GM21367 (cell line): ENCODE data around the gene SPTBN1.
"Not testable (repeated sequence)": the region's sequence is repeated elsewhere in the genome, so short reads cannot be mapped to it uniquely, and the experiment has no call there.

ENCODE experiments used
- ATAC-seq: cut with Tn5 transposase; IDR thresholded peaks from one replicate; pipeline ENCODE4 v1.9.1; 2021; ENCODE audit not compliant: unreplicated experiment

SPTBN1 gene

DNA sequence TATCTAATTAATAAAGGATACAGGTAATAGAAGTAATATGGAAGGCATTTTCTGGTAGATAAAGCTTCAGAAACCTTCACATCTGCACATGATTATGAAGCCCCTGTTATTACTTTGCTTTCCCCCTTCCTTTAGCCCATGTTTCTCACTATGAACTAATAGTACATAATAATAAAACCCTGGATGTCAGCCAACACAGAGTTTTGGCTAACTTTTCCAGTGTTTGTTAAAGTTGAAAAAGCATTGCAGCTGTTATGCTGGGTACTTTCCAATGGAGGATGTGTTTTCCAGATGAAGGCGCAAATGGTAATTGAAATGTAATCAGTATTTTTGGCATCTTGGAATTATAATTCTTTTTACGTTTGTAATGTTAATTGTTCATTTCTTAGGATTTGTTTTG lies 43.5 kb downstream of the SPTBN1 start:
- ATAC-seq = no peak

DNA sequence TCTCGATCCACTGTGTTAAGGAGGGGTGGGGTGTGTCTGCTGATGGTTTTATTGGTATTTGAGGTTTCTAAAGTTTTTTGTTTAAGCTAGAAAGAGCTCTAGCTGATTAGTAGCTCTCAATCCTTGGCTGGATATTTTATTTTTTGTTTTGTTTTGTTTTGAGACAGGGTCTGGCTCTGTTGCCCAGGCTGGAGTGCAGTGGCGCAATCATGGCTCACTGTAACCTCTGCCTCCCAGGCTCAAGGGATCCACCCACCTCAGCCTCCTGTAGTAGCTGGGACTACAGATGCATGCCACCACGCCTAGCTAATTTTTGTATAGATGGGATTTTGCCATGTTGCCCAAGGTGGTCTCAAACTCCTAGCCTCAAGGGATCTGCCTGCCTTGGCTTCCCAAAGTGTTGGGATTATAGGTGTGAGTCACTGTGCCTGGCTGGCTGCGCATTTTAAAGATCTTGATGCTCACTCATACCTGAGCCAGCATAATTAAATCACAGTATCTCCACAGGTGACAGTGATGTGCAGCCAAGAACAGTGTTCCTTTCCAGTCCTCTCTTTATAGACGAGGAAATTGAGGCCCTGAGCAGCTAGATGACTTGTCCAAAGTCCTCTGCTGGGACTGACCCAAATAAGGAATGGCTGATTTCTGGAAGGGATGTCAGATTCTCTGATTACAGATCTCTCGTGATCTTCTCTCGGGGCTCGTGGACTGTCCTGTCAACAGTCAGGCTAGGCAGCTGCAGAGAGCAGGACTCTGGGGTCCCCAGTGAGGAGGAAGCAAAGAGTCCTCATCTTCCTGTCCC lies 44.5 kb downstream of the SPTBN1 start:
- no peak for ATAC-seq

DNA sequence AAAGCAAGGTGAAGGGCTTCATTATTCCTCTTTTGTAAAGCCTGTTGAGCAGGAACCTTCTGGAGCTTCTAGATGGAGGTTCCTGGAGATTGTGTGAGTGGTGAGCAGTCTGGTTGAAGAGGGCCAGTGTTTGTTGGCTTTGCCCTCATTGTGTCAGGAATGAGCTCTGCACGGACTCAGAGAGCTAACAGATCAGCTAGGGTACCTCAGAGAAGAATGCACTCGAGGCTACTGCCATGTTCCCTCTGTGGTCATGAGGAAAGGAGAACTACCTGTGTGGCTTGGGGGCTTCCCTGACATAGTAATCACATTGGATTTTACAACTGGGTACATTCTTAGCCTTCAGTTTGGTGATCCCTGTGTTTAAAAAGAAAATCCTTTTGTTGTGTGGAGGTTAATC lies 46.6 kb downstream of the SPTBN1 start:
- no peak for ATAC-seq

DNA sequence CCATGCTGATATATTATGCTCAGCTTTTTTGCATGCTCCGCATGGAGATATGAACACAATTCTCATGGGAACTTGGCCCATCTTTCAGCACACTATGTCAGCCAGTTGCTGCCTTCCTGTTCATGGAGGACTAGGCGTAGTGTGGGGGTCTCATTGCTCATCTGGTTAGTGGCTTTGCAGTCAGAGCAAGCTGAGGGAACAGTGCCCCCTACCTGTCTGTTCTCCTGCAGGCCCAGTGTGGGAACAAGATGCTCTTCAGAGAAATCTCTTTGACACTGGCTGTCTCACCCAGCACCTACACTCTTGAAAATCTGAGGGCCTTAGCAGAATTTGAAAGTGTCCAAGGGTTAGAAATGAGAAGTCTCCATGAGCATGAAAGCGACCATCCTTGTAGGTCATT lies 47.1 kb downstream of the SPTBN1 start:
- no peak for ATAC-seq

DNA sequence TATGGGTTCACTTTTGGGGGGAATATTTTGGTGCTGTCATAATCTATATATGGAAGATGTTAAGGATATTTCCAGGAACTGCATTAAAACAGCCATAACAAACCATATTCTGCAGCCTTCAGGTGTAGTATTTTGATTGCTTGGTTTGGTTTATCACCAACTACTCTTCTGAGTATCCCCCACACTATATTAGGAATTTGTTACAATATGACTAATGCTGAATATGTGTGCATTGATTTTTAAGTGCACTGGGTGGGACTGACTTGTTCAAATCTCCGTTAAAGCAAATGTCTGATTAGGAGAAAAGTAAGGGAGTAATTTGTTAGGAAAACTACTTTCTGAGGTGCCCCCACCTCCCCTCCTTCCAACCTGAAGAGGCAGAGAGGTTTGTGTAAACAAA lies 47.7 kb downstream of the SPTBN1 start:
- ATAC-seq = no peak

DNA sequence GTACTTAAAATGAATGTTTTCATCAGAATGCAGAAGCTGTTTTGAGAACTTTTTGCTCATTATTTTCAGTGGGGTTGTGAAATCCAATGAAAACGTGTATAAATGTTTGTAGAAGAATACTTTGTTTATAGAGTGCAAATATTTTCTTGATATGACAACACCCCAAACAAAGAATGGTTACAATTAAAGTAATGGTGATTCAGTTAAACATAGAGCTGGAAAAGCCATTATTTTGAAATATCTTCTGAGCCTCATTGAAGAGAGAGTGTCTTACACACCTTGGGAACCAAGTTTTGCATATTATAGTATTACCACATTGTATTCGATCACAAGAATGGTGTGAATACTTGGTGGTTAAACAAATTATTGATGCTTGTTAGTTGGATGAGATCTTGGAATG lies 48.7 kb downstream of the SPTBN1 start:
- no peak for ATAC-seq

DNA sequence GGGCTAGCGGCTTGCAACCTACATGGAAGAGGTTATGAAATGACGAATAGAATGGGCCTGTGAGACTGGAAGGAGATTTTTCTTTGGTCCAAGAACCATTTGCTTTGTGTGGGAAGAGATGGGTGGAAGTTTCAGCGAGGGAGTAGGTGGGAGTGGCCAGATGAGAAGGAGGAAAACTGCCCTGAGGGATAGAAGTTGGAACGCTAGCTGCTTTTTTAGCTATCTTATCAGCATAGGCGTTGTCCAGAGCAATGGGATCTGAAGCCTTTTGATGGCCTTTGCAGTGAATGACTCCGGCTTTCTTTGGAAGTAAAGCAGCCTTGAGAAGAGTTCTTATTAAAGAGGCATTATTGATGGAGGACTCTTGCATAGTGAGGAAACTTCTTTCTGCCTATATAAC lies 52.4 kb downstream of the SPTBN1 start:
- no peak for ATAC-seq

DNA sequence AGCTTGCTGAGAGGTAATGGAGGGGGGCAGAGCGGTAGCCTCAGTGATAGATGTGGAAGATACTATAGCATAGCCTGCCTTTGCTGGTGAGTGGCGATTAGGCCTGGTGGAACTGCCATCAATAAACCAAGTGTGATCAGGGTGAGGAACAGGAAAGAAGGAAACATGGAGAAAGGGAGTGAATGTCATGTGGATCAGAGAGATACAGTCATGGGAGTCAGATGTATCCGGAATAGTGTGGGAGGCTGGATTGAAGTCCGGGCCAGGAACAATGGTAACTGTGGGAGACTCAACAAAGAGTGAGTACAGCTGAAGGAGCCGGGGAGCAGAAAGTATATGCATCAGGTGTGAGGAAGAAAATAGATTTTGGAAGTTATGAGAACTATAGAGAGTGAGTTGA lies 52.9 kb downstream of the SPTBN1 start:
- ATAC-seq = not testable (repeated sequence)

DNA sequence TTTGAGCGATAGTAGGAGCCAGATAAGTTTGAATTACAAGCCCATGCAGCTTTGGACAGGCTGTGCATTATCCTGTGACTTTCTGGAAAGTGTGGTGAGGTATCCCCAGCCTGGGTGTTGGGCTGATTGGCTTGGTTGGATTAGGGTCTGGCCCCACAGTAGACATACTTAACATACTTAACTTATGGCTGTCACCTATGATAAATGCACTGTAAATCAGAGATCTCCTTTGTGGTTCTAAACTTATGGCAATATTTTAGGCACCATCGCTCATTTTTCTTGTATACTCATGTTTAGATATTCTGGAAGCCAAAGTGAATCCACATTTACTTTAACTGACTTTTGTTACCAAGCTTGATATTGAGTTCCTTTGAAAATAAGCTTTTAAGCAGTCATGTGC lies 54.8 kb downstream of the SPTBN1 start:
- no peak for ATAC-seq

DNA sequence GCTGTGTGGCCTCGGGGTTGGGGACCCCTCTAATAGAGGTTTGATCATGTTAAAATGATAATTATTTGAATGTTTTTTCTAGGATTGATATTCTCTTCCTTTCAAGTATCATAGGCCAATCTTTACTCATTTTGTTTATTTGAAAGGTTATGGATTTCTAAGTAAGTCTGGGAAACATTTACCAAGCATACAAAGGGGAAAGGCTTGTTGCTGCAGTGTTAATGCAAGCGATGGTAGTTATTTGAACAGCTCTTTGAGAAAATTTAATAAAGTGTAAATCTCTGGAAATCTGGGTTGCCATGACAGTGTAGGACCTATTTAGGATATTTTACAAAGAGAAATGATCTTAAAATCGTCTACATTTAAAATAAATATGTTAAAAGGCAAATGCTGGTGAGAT lies 56.1 kb downstream of the SPTBN1 start:
- ATAC-seq = no peak

DNA sequence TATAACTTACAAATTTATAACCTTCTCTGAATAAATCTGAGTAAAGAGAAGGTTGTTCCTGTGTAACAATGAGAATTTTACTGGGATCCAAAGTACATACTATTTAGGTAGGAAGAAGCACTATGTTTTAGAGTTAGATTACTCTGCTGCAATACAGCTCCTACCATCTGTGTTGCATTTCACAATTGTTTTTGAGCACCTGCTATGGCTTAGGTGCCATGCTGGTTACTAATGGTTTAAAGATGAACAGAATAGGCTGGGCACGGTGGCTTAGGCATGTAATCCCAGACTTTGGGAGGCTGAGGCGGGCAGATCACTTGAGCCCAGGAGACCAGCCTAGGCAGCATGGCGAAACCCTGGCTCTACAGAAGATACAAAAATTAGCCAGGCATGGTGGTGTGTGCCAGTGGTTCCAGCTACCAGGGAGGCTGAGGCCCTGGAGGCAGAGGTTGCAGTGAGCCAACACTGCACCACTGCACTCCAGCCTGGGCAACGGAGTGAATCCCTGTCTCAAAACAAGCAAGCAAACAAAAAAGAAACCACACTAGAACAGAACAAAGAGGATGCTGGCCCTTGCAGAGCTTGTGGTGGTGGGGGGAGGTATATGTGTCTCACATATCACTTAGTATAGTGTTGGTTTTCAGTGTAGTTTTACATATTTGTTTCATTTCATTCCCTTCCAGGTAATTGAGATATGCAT lies 56.7 kb downstream of the SPTBN1 start:
- no peak for ATAC-seq

DNA sequence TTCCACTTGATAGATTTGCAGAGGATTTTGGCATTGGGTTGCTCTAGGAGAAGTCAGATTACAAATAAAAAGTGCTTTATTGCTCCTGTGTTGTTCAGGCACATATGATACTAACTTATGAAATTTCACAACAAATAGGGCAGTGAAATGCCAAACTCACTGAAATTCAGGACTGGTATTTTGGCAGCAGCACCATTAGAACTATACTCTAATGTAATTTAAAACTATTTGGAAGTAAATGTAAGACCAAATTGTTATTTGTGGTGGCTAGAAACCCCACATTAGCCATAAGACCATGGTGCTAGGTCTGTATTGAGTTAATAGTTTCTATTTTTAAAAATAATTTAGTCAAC lies 57.2 kb downstream of the SPTBN1 start:
- ATAC-seq = no peak

DNA sequence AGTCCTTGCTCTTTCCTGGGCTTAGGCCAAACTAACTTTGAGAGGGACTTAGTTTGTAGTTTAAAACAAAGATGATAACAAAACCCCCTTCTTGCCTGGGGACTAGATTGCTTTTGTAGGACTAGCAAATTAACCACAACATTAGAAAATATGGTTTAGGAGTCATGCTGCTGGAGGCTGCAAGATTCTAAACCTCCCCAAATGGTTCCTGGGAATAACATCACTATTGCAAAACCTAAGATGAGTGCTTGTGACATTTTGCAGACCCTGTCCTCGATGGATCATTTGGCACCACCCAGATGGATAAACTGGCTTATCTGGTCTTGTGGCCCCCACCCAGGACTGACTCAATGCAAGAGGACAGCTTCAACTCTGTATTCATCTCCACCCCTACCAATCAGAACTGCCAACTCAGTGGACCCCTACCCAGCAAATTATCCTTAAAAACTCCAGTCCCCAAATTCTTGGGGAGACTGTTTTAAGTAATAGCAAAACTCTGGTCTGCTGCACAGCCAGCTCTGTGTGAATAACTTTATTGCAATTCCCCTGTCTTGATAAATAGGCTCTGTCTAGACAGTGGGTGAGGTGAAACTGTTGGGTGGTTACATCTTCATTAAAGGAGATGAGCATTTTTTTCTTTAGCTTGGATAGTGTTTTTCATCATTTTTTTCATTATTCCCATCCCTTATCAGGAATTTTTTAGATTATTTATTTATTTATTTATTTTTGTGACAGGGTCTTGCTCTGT lies 58.9 kb downstream of the SPTBN1 start:
- ATAC-seq = no peak

DNA sequence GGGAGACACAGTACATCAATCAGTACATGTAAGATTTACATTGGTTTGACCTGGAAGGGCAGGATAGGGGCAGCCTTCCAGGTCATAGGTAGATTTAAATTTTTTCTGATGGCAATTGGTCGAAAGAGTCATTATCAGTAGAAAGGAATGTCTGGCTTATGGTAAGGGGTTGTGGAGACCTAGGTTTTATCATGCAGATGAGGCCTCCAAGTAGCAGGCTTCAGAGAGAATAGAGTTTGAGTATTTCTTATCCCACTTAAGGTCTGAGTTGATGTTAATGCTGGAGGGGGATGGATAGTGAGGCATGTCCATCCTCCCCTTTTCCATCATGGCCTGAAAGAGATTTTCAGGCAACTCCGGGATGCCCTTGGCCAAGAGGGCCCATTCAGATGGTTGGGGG lies 60.7 kb downstream of the SPTBN1 start:
- ATAC-seq = no peak

DNA sequence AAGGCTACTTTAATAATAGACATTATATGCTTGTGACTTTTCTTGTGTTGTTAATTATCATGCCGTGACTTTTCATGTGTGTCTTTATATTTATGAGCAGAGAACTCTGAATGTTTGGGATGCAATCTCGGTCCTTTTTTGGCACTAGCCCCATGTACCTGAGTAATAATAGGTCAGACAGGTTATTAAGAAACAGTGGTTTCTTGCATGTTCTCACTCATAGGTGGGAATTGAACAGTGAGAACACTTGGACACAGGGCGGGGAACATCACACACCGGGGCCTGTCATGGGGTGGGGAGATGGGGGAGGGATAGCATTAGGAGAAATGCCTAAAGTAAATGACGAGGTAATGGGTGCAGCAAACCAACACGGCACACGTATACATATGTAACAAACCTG lies 61.9 kb downstream of the SPTBN1 start:
- ATAC-seq = not testable (repeated sequence)

DNA sequence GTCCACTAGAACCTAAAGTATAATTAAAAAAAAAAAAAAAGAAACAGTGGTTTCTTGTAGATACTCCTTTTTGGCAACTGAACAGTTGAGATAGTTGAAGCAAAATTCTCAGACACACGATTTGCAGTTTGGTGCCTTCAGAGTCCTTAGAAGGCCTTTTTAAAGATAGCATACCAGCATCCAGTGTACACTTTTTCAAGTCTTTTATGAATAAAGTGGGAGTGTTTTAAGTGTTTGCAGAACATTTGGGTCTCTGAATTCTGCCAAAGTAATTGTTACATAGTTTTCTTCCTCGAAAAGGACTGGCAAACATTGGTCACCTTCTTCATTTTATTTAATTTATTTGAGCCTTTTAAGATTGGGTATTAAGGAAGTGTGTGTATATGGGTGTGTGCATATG lies 62.3 kb downstream of the SPTBN1 start:
- ATAC-seq = no peak

DNA sequence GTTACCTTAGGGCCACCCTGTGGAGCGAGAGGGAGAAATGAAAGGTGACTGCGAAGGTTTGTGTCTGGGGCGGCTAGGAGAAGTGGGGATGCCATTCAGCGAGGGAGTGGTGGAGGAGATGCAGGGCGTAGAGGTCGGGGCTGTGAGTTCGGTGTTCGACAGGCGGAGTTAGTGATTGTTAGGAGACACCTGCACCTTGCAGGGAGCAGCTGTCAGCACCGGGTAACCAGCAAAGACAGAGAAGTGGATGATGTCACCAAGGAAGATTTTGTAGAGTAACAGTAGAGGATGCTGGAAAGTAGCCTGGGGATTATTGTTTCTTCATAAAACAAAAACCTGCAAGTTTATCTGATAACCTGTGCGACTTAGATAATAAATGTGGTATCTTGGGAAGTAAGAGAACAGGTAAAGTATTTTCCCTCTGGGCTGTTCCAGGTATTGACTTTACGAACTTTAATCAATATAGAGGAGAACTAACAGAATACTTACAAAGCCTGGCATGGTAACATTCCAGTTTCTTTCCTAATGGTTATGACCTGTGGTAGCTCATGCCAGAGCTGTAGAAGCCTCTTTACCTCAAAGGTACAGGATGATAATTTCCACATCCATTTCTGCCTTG lies 63.8 kb downstream of the SPTBN1 start:
- no peak for ATAC-seq

DNA sequence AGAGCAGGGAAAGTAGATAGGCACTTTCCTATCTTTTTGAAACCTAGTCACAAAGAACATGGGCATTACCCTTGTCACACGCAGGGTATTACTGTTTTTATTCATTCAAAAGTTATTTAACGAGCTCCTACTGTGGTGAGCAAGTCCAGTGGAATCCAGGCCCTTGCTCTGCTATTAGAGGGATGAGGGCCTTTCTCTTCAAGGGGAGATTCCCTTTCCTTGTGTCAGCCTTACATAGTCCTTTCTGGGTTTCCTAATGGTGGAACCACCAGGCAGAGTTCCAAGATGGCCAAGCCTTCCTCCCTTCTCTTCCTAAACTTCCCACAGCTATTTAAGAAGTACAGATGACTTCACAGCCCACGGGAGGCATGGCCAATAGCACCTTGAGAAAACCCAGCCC lies 64.6 kb downstream of the SPTBN1 start:
- no peak for ATAC-seq

DNA sequence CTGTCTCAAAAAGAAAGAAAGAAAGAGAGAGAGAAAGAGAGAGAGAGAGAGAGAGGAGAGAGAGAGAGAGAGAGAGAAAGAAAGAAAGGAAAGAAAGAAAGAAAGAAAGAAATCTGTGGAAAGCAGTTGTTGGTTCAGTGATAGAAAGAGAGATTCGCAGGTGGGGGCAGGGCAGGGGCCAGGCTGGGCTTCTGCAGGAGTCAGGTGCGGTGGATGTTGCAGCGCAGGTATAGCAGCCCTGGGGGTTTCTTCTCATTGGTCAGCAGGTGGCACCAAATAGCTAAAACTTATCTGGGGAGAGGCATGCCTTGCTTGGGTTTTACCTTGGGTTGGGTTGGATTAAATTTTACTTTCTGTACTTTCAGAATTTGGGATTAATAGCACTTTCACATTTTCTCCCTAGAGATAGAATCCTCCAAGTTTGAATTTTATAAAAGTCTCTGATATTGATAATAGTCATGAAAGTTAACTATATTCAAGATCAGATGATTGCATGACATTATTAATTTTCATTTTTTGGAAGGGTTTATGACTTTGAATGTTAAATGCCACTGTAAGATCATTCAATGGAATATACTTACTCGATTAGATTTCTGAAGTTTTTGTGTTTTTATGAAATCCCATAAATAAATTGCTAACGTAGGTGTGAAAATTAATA lies 66.6 kb downstream of the SPTBN1 start:
- peak; percentile 79 for ATAC-seq

DNA sequence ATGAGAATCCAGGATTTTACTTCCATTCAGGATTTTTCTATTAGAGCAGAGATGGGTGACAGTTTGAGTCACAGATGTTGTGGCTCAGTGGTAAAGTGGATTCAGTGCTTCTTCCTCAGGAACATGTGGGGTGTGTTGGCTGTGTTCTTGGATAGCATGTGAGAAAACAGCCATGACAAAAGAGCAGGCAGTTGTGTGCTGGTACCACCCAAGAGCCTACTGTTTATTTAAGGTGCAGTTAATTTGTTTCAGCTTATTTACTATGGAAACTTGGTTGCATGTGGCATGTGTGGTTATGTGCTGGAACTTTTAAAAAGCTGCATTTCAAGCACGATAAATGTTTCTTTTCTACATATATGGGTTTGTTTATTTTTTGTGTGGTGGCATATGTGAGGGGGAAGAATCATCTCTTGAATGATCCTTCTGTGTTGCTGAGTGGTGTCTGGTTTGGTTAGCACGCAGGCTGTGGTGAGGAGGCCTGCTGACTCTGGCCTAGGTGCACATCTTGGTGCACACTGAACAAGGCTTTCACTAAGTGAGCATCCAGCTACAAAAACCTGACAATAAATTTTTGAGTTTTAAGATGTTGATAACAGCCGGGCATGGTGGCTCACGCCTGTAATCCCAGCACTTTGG lies 67.3 kb downstream of the SPTBN1 start:
- ATAC-seq = no peak
